ENCODE measurements around the gene KCTD16.

KCTD16 gene

GRCh38 chr5:144122641-144123040 lies 48.0 kb upstream of the KCTD16 start:
- H3K9me3 ChIP-seq (ENCODE audit: insufficient read depth, low read length, severe bottlenecking): no peaks in the 10 kb centered on the region
- no peak overlapping the region for H3K9ac ChIP-seq (ENCODE audit: low read depth, low read length)
- H3K36me3 ChIP-seq (ENCODE audit: insufficient read depth, low read length): no peaks in the 10 kb centered on the region
- H3K4me1 ChIP-seq (ENCODE audit: insufficient read depth, low read length): no peaks in the 10 kb centered on the region
- H4K20me1 ChIP-seq (ENCODE audit: insufficient read depth, low read length): no peaks in the 10 kb centered on the region
- no peak overlapping the region for H3K4me3 ChIP-seq (ENCODE audit: low read depth in 1 of 2, low read length in 2 of 2)
- H3K79me2 ChIP-seq (ENCODE audit: insufficient read depth, low read length): no peaks in the 10 kb centered on the region
- H2AFZ ChIP-seq (ENCODE audit: low read depth, low read length): no peak overlapping the region
- no peak overlapping the region for H3K4me2 ChIP-seq (ENCODE audit: insufficient read depth, low read length)
- ATAC-seq (ENCODE audit: insufficient read depth, low read depth): no peak
- TF ChIP-seq CTCF (IDR thresholded peaks at IDR 0.05; ENCODE audit: borderline replicate concordance, extremely low read depth, low read length, poor library complexity, severe bottlenecking) (no peak), EZH2 (IDR thresholded peaks at IDR 0.05; ENCODE audit: borderline replicate concordance, low read depth, low read length, severe bottlenecking) (no peak)
- DNase-seq: no peak
- H3K27ac ChIP-seq (ENCODE audit: low read length): no peak overlapping the region
- peaks cover 6% of the 10 kb centered on the region for H3K27me3 ChIP-seq (ENCODE audit: insufficient read depth, low read length, poor library complexity)

GRCh38 chr5:144125163-144125726 lies 45.4 kb upstream of the KCTD16 start:
- no peaks in the 10 kb centered on the region for H3K79me2 ChIP-seq (ENCODE audit: insufficient read depth, low read length)
- H3K27ac ChIP-seq (ENCODE audit: low read length): no peak overlapping the region
- no peak overlapping the region for H2AFZ ChIP-seq (ENCODE audit: low read depth, low read length)
- TF ChIP-seq EZH2 (IDR thresholded peaks at IDR 0.05; ENCODE audit: borderline replicate concordance, low read depth, low read length, severe bottlenecking) (no peak), CTCF (IDR thresholded peaks at IDR 0.05; ENCODE audit: borderline replicate concordance, extremely low read depth, low read length, poor library complexity, severe bottlenecking) (no peak)
- no peak overlapping the region for H3K4me3 ChIP-seq (ENCODE audit: low read depth in 1 of 2, low read length in 2 of 2)
- no peaks in the 10 kb centered on the region for H4K20me1 ChIP-seq (ENCODE audit: insufficient read depth, low read length)
- H3K9me3 ChIP-seq (ENCODE audit: insufficient read depth, low read length, severe bottlenecking): no peaks in the 10 kb centered on the region
- DNase-seq (no peak), ATAC-seq (ENCODE audit: insufficient read depth, low read depth) (no peak)
- no peak overlapping the region for H3K9ac ChIP-seq (ENCODE audit: low read depth, low read length)
- peaks cover 6% of the 10 kb centered on the region for H3K27me3 ChIP-seq (ENCODE audit: insufficient read depth, low read length, poor library complexity)
- no peaks in the 10 kb centered on the region for H3K4me1 ChIP-seq (ENCODE audit: insufficient read depth, low read length)
- no peaks in the 10 kb centered on the region for H3K36me3 ChIP-seq (ENCODE audit: insufficient read depth, low read length)
- no peak overlapping the region for H3K4me2 ChIP-seq (ENCODE audit: insufficient read depth, low read length)

GRCh38 chr5:144126707-144127106 lies 44.0 kb upstream of the KCTD16 start:
- ATAC-seq (ENCODE audit: insufficient read depth, low read depth) (no peak), DNase-seq (no peak)
- Histone ChIP-seq H3K79me2 (ENCODE audit: insufficient read depth, low read length) (no peaks in the 10 kb centered on the region), H3K9ac (ENCODE audit: low read depth, low read length) (no peak overlapping the region), H3K4me2 (ENCODE audit: insufficient read depth, low read length) (no peak overlapping the region), H4K20me1 (ENCODE audit: insufficient read depth, low read length) (no peaks in the 10 kb centered on the region), H3K4me1 (ENCODE audit: insufficient read depth, low read length) (no peaks in the 10 kb centered on the region), H3K9me3 (ENCODE audit: insufficient read depth, low read length, severe bottlenecking) (no peaks in the 10 kb centered on the region), H3K27me3 (ENCODE audit: insufficient read depth, low read length, poor library complexity) (peaks cover 6% of the 10 kb centered on the region), H3K4me3 (ENCODE audit: low read depth in 1 of 2, low read length in 2 of 2) (no peak overlapping the region), H3K27ac (ENCODE audit: low read length) (no peak overlapping the region), H3K36me3 (ENCODE audit: insufficient read depth, low read length) (no peaks in the 10 kb centered on the region), H2AFZ (ENCODE audit: low read depth, low read length) (no peak overlapping the region)
- TF ChIP-seq EZH2 (IDR thresholded peaks at IDR 0.05; ENCODE audit: borderline replicate concordance, low read depth, low read length, severe bottlenecking): no peak
- TF ChIP-seq CTCF (IDR thresholded peaks at IDR 0.05; ENCODE audit: borderline replicate concordance, extremely low read depth, low read length, poor library complexity, severe bottlenecking): no peak

GRCh38 chr5:144128844-144129243 lies 41.8 kb upstream of the KCTD16 start:
- H2AFZ ChIP-seq (ENCODE audit: low read depth, low read length): no peak overlapping the region
- no peaks in the 10 kb centered on the region for H3K79me2 ChIP-seq (ENCODE audit: insufficient read depth, low read length)
- H3K4me3 ChIP-seq (ENCODE audit: low read depth in 1 of 2, low read length in 2 of 2): no peak overlapping the region
- H3K4me1 ChIP-seq (ENCODE audit: insufficient read depth, low read length): no peaks in the 10 kb centered on the region
- no peaks in the 10 kb centered on the region for H3K36me3 ChIP-seq (ENCODE audit: insufficient read depth, low read length)
- no peaks in the 10 kb centered on the region for H4K20me1 ChIP-seq (ENCODE audit: insufficient read depth, low read length)
- no peak overlapping the region for H3K27ac ChIP-seq (ENCODE audit: low read length)
- H3K27me3 ChIP-seq (ENCODE audit: insufficient read depth, low read length, poor library complexity): peaks cover 5% of the 10 kb centered on the region
- no peak overlapping the region for H3K9ac ChIP-seq (ENCODE audit: low read depth, low read length)
- no peak for TF ChIP-seq EZH2 (IDR thresholded peaks at IDR 0.05; ENCODE audit: borderline replicate concordance, low read depth, low read length, severe bottlenecking)
- no peak for TF ChIP-seq CTCF (IDR thresholded peaks at IDR 0.05; ENCODE audit: borderline replicate concordance, extremely low read depth, low read length, poor library complexity, severe bottlenecking)
- no peak for ATAC-seq (ENCODE audit: insufficient read depth, low read depth)
- no peak overlapping the region for H3K4me2 ChIP-seq (ENCODE audit: insufficient read depth, low read length)
- no peak for DNase-seq
- no peaks in the 10 kb centered on the region for H3K9me3 ChIP-seq (ENCODE audit: insufficient read depth, low read length, severe bottlenecking)
